ENCODE results near the gene PDE9A. TPM values are rescaled to one million over a fixed set of nuclear protein-coding genes. Genes with fewer than 3 reads are reported as not detected.

PDE9A gene
- total RNA-seq, 4 donors from 2014 or later: 2.9 to 16.9 (median 7.0) TPM

GRCh38 chr21:42771503-42771805 is 118.0 kb downstream of the PDE9A start:
- ATAC-seq (ENCODE audit: low FRiP score): no peak
- DNase-seq (ENCODE audit: low spot score): no peak
- TF ChIP-seq CTCF (IDR thresholded peaks at IDR 0.05): no peak

- DNase-seq (ENCODE audit: low spot score) (no peak), ATAC-seq (ENCODE audit: low FRiP score) (no peak)
- no peak for TF ChIP-seq CTCF (IDR thresholded peaks at IDR 0.05)
Measured at GRCh38 chr21:42775123-42775522, 121.7 kb downstream of the PDE9A start.

GRCh38 chr21:42775891-42776290 is 122.5 kb downstream of the PDE9A start:
- no peak for TF ChIP-seq CTCF (IDR thresholded peaks at IDR 0.05)
- ATAC-seq (ENCODE audit: low FRiP score) (no peak), DNase-seq (ENCODE audit: low spot score) (no peak)

- ATAC-seq (ENCODE audit: low FRiP score) (no peak), DNase-seq (ENCODE audit: low spot score) (no peak)
- TF ChIP-seq CTCF (IDR thresholded peaks at IDR 0.05): no peak
Measured at GRCh38 chr21:42777064-42777756, 123.8 kb downstream of the PDE9A start.

- no peak for TF ChIP-seq CTCF (IDR thresholded peaks at IDR 0.05)
- no peak for ATAC-seq (ENCODE audit: low FRiP score)
- DNase-seq (ENCODE audit: low spot score): no peak
Measured at GRCh38 chr21:42777757-42778344, 124.4 kb downstream of the PDE9A start.

- no peak for TF ChIP-seq CTCF (IDR thresholded peaks at IDR 0.05)
- DNase-seq (ENCODE audit: low spot score) (no peak), ATAC-seq (ENCODE audit: low FRiP score) (no peak)
Measured at GRCh38 chr21:42779431-42779861, 126.0 kb downstream of the PDE9A start.

GRCh38 chr21:42780617-42781016 is 127.2 kb downstream of the PDE9A start:
- ATAC-seq (ENCODE audit: low FRiP score) (no peak), DNase-seq (ENCODE audit: low spot score) (no peak)
- TF ChIP-seq CTCF (IDR thresholded peaks at IDR 0.05): no peak
